ENCODE measurements around the gene SEC61A1.

SEC61A1 gene

GRCh38 chr3:128113817-128114794 lies 61.9 kb downstream of the SEC61A1 start:
- DNase-seq (ENCODE audit: low read depth in 2 of 2): no peak
